Measurements from ENCODE around the gene CLTB.
A peak's percentile ranks its signal among the peaks of the same experiment; 100 is the strongest.

CLTB gene

GRCh38 chr5:176400382-176401156 is 15.8 kb downstream of the CLTB start:
- no peak for DNase-seq

GRCh38 chr5:176397736-176398420 is 18.5 kb downstream of the CLTB start:
- no peak for DNase-seq

GRCh38 chr5:176396330-176396729 is 20.0 kb downstream of the CLTB start:
- no peak for DNase-seq

- DNase-seq = no peak
These were observed 21.3 kb downstream of the CLTB start for GRCh38 chr5:176394881-176395675.

- DNase-seq = no peak
These were observed 22.2 kb downstream of the CLTB start for GRCh38 chr5:176394096-176394495.

- DNase-seq = no peak
These were observed 23.8 kb downstream of the CLTB start for GRCh38 chr5:176392526-176392925.

GRCh38 chr5:176391999-176392398 is 24.3 kb downstream of the CLTB start:
- DNase-seq = no peak

GRCh38 chr5:176391479-176391878 is 24.9 kb downstream of the CLTB start:
- no peak for DNase-seq

GRCh38 chr5:176389135-176390123 is 26.9 kb downstream of the CLTB start:
- DNase-seq = no peak

- DNase-seq = peak; percentile 99
These were observed 27.8 kb downstream of the CLTB start, which contains the start of the genes HIGD2A and NOP16 for GRCh38 chr5:176388444-176389134. HIGD2A (plus strand) TSS chr5:176388751; CDS start chr5:176388820, 69 bp downstream. NOP16 (minus strand) TSS chr5:176388598; CDS start chr5:176388539, 59 bp downstream.

- no peak for DNase-seq
These were observed 28.3 kb downstream of the CLTB start for GRCh38 chr5:176388003-176388443.

GRCh38 chr5:176387384-176387925 is 28.9 kb downstream of the CLTB start:
- no peak for DNase-seq

GRCh38 chr5:176386491-176386890 is 29.8 kb downstream of the CLTB start:
- DNase-seq = no peak

GRCh38 chr5:176384991-176385390 is 31.3 kb downstream of the CLTB start:
- DNase-seq = no peak

- DNase-seq = no peak
These were observed 31.9 kb downstream of the CLTB start for GRCh38 chr5:176384366-176384930.

- no peak for DNase-seq
These were observed 32.4 kb downstream of the CLTB start for GRCh38 chr5:176383961-176384360.

- DNase-seq = no peak
These were observed 33.0 kb downstream of the CLTB start for GRCh38 chr5:176383248-176383905.

GRCh38 chr5:176382721-176383120 is 33.6 kb downstream of the CLTB start:
- no peak for DNase-seq

- DNase-seq = no peak
These were observed 34.4 kb downstream of the CLTB start for GRCh38 chr5:176381979-176382378.

- DNase-seq = no peak
These were observed 34.9 kb downstream of the CLTB start for GRCh38 chr5:176381423-176381822.

Measured in femur (tissue), 1 donor.